Measurements from ENCODE around the gene RBKS. TPM values are rescaled to one million over a fixed set of nuclear protein-coding genes. Genes with fewer than 3 reads are reported as not detected.

Gene RBKS
- total RNA-seq, 1 donor from 2014 or later, result 0.79 TPM

DNA sequence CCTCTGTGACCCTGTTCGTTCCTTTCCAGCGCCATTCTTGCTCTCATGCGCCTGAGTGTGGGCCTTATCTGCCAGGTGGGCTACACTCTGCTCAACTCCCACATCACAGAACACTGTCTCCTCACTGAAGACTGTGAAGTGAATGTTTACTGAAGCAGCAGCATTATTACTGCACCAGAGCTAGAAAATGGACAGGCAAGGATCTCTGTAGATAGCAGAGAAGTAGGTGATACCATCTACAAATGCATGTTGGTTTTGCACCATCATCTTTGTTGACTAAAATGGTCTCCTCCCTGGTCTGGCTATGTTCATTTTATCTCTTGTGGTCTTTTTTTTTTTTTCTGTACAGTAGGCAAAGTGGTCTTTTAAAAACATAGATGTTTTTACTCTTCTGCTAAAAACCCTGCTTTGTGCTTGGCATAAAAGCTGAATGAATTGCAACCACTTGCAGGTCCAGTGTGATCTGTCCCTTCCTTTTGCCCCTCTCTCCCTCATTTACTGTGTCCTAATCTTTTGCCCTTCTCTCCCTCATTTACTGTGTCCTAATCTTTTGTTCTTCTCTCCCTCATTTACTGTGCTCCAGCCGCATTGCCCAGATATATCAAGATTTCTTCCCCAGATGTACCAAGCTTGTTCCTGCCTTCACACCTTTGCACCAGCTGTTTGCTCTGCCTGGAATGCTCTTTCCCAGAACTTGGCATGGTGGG, 35.7 kb upstream of the RBKS start:
- Mint-ChIP-seq H3K27me3 (ENCODE audit: low read depth) (no peaks in the 10 kb centered on the region), H3K27ac (ENCODE audit: unreplicated experiment) (no peak overlapping the region), H3K4me3 (no peak overlapping the region), H3K4me1 (no peaks in the 10 kb centered on the region), H3K36me3 (ENCODE audit: low read depth) (no peaks in the 10 kb centered on the region), H3K9me3 (no peaks in the 10 kb centered on the region)
- no peak for DNase-seq (ENCODE audit: low read depth, low spot score)
- TF ChIP-seq, protein P1, sequence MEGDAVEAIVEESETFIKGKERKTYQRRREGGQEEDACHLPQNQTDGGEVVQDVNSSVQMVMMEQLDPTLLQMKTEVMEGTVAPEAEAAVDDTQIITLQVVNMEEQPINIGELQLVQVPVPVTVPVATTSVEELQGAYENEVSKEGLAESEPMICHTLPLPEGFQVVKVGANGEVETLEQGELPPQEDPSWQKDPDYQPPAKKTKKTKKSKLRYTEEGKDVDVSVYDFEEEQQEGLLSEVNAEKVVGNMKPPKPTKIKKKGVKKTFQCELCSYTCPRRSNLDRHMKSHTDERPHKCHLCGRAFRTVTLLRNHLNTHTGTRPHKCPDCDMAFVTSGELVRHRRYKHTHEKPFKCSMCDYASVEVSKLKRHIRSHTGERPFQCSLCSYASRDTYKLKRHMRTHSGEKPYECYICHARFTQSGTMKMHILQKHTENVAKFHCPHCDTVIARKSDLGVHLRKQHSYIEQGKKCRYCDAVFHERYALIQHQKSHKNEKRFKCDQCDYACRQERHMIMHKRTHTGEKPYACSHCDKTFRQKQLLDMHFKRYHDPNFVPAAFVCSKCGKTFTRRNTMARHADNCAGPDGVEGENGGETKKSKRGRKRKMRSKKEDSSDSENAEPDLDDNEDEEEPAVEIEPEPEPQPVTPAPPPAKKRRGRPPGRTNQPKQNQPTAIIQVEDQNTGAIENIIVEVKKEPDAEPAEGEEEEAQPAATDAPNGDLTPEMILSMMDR (conservative IDR thresholded peaks at IDR 0.05), result no peak

DNA sequence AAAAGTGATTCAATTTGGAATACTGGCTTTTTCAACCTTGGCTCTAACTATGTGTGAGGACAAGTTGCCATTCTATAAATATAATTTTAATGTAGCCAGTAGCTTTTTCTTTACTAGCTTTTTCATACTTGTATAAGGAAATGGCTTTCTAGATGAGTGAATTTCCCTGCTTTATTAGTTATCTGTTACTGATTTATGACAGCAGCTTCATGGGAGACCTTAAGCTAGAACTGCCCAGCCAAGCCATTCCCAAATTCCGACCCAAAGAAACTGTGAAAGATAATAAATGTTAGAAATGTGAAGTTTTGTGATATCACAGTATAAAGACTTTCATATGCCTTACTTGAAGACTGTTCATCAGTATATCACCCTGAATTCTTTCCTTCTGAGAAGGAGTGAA, 32.7 kb upstream of the RBKS start:
- Mint-ChIP-seq H3K4me3 (no peak overlapping the region), H3K27ac (ENCODE audit: unreplicated experiment) (no peak overlapping the region), H3K4me1 (no peaks in the 10 kb centered on the region), H3K9me3 (no peaks in the 10 kb centered on the region), H3K27me3 (ENCODE audit: low read depth) (no peaks in the 10 kb centered on the region), H3K36me3 (ENCODE audit: low read depth) (no peaks in the 10 kb centered on the region)
- DNase-seq (ENCODE audit: low read depth, low spot score), result no peak
- TF ChIP-seq, protein P1 (conservative IDR thresholded peaks at IDR 0.05), result no peak

DNA sequence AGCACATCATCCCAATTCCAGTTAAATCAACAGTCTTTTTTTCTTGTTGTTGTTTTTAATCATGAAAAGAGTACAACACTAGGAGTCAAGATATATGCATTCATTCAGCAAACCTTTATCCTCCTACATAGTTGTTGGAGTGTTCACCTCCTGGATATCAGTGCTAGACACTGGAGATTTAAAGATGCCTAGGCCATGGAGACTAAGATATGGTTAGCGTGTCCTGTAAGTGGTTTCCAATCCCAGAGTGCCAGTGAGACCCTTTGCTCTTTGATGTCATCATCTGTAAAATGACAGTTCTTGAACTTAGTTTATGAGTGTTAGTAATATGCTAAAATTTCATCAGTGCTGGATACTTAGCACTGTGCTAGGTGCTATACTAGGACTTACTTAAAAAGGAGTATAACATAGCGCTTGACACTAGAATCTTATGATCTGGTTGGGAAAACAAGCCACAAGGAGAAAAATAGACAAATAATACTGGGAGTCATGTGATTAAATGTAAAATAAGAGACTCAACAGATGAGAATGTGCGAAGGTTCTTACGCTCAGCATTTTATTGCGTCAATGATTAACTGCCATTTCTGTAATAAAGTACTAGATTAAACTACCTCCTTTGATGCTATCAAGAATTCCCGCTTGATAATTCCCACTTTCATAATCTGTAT, 31.8 kb upstream of the RBKS start:
- Mint-ChIP-seq H3K36me3 (ENCODE audit: low read depth) (no peaks in the 10 kb centered on the region), H3K27me3 (ENCODE audit: low read depth) (no peaks in the 10 kb centered on the region), H3K4me1 (no peaks in the 10 kb centered on the region), H3K27ac (ENCODE audit: unreplicated experiment) (no peak overlapping the region), H3K4me3 (no peak overlapping the region), H3K9me3 (no peaks in the 10 kb centered on the region)
- no peak for DNase-seq (ENCODE audit: low read depth, low spot score)
- TF ChIP-seq, protein P1 (conservative IDR thresholded peaks at IDR 0.05), result no peak

DNA sequence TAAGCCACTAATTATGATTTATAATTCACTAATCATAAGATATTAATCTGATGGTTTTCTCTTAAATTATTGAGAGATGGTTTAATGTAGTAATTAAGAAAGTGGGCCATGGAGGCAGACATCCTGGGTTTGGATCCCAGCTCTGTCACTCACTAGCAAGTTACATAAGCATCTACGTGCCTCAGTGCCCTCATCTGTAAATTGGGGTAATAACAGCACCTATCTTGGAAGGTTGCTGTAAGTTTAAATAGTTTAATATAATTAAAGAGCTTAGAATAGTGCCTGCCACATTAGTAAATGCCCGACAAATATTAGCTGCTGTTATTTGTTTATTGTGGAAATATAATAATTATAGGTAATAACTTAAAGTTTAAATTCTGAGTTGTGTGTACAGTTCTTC, 31.2 kb upstream of the RBKS start:
- no peak for DNase-seq (ENCODE audit: low read depth, low spot score)
- no peaks in the 10 kb centered on the region for H3K4me1 Mint-ChIP-seq
- no peaks in the 10 kb centered on the region for H3K9me3 Mint-ChIP-seq
- no peaks in the 10 kb centered on the region for H3K36me3 Mint-ChIP-seq (ENCODE audit: low read depth)
- H3K27me3 Mint-ChIP-seq (ENCODE audit: low read depth), result no peaks in the 10 kb centered on the region
- H3K27ac Mint-ChIP-seq (ENCODE audit: unreplicated experiment), result no peak overlapping the region
- TF ChIP-seq, protein P1 (conservative IDR thresholded peaks at IDR 0.05), result no peak
- H3K4me3 Mint-ChIP-seq, result no peak overlapping the region

DNA sequence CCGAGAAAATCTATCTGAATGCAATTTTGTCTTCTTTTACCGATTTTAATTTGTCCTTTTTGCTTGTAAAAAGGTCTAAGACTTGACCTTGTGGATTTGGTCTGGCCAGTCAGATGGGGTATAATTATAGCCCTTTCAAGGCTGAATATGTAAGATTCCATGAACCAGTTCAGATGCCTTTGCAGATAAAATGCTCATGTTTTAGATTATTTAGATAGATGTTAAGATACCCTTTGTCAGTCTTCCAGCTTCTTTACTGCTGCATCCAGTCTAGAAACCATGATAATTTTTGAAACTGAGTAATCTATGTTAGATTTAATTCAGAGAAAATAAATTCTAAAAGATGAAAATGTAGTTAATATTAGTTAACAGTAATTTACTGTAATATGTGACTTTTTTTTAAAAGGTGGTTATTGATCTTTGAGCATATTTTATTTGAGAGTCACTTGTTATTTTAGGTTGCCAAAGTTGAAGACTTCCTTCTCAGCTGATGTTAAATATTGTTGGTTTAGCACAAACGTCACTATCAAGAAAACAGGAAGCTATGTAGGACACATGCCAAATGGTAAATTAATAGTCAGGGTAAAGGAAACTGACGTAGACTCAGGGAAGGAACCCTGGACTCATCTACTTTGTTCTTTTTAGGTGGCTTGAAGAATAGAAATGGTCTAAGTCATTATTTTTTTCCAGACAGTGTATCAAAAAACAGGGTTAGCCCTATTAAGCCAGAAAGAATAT, 30.1 kb upstream of the RBKS start:
- Mint-ChIP-seq H3K27me3 (ENCODE audit: low read depth) (no peaks in the 10 kb centered on the region), H3K9me3 (no peaks in the 10 kb centered on the region), H3K36me3 (ENCODE audit: low read depth) (no peaks in the 10 kb centered on the region), H3K27ac (ENCODE audit: unreplicated experiment) (no peak overlapping the region), H3K4me1 (no peaks in the 10 kb centered on the region), H3K4me3 (no peak overlapping the region)
- DNase-seq (ENCODE audit: low read depth, low spot score), result no peak
- TF ChIP-seq, protein P1 (conservative IDR thresholded peaks at IDR 0.05), result no peak

Data from neural crest cell (in vitro differentiated cells).